H1 (cell line): Measurements from ENCODE around the gene DCAF7. TPM values are rescaled to one million over a fixed set of nuclear protein-coding genes. Genes with fewer than 3 reads are reported as not detected.

Source experiments
- CTBP2 ChIP-seq: IDR thresholded peaks from 2 replicates; pipeline ENCODE4 v1.7.0; 2011; ENCODE audit warnings: borderline replicate concordance, mild to moderate bottlenecking, moderate library complexity, mixed read lengths, low read length; ENCODE audit not compliant: insufficient read depth, insufficient read length
- GTF2F1 ChIP-seq: IDR thresholded peaks from 2 replicates; pipeline ENCODE4 v1.6.1; 2012; ENCODE audit warnings: low read depth, low read length, improper control_type of control experiment, borderline replicate concordance
- JUND ChIP-seq: IDR thresholded peaks from 2 replicates; pipeline ENCODE4 v1.6.1; 2011; ENCODE audit warnings: mild to moderate bottlenecking, improper control_type of control experiment, low read length
- PHF8 ChIP-seq: fragments of 200-600 bp; sonication (generic); conservative IDR thresholded peaks from 2 replicates; pipeline ENCODE4 v1.7.1; 2012; ENCODE audit warnings: low read depth, mild to moderate bottlenecking, inconsistent platforms, low read length, moderate library complexity
- USF2 ChIP-seq: IDR thresholded peaks from 2 replicates; pipeline ENCODE4 v1.6.1; 2011; ENCODE audit warnings: low read length, improper control_type of control experiment
- polyA plus RNA-seq, 7 experiments: library from polyadenylated mRNA; depleted of rRNA in 3 of 7; stranded (reverse) in 5 of 7; unstranded in 2 of 7; fragments of >200 nt in 5 of 7; fragments of 200-250 nt in 2 of 7; gene quantifications; 1 replicate in 5 of 7; 2 replicates in 1 of 7; 4 replicates in 1 of 7; pipeline versions ENCODE4 v1.2.1 to v1.2.3, GENCODE V29; 2011 to 2013; ENCODE audit warnings: missing spikeins in 2 of 7, mixed read lengths in 2 of 7
- total RNA-seq: library from RNA; stranded (reverse); fragmentation: NEBNext Ultra II Directional; extraction: Animal tissue kit (Norgen Biotek cat#: 25700); gene quantifications from 2 replicates; pipeline ENCODE4 v1.2.1, GENCODE V29; 2021
- TF ChIP-seq, protein P1 (sequence below): fragments of 300-600 bp; sonication (generic); IDR thresholded peaks from 2 replicates; pipeline ENCODE4 v1.7.1; 2012; ENCODE audit warnings: low read length, moderate library complexity, mild to moderate bottlenecking, inconsistent platforms; ENCODE audit not compliant: insufficient replicate concordance

The DCAF7 gene
- total and polyA plus RNA-seq, 2 of the 8 experiments (the other 6 are each of a cell fraction or from before 2014, with no cell fraction given) = 74.9 to 94.1 TPM

- TF ChIP-seq, protein P1, sequence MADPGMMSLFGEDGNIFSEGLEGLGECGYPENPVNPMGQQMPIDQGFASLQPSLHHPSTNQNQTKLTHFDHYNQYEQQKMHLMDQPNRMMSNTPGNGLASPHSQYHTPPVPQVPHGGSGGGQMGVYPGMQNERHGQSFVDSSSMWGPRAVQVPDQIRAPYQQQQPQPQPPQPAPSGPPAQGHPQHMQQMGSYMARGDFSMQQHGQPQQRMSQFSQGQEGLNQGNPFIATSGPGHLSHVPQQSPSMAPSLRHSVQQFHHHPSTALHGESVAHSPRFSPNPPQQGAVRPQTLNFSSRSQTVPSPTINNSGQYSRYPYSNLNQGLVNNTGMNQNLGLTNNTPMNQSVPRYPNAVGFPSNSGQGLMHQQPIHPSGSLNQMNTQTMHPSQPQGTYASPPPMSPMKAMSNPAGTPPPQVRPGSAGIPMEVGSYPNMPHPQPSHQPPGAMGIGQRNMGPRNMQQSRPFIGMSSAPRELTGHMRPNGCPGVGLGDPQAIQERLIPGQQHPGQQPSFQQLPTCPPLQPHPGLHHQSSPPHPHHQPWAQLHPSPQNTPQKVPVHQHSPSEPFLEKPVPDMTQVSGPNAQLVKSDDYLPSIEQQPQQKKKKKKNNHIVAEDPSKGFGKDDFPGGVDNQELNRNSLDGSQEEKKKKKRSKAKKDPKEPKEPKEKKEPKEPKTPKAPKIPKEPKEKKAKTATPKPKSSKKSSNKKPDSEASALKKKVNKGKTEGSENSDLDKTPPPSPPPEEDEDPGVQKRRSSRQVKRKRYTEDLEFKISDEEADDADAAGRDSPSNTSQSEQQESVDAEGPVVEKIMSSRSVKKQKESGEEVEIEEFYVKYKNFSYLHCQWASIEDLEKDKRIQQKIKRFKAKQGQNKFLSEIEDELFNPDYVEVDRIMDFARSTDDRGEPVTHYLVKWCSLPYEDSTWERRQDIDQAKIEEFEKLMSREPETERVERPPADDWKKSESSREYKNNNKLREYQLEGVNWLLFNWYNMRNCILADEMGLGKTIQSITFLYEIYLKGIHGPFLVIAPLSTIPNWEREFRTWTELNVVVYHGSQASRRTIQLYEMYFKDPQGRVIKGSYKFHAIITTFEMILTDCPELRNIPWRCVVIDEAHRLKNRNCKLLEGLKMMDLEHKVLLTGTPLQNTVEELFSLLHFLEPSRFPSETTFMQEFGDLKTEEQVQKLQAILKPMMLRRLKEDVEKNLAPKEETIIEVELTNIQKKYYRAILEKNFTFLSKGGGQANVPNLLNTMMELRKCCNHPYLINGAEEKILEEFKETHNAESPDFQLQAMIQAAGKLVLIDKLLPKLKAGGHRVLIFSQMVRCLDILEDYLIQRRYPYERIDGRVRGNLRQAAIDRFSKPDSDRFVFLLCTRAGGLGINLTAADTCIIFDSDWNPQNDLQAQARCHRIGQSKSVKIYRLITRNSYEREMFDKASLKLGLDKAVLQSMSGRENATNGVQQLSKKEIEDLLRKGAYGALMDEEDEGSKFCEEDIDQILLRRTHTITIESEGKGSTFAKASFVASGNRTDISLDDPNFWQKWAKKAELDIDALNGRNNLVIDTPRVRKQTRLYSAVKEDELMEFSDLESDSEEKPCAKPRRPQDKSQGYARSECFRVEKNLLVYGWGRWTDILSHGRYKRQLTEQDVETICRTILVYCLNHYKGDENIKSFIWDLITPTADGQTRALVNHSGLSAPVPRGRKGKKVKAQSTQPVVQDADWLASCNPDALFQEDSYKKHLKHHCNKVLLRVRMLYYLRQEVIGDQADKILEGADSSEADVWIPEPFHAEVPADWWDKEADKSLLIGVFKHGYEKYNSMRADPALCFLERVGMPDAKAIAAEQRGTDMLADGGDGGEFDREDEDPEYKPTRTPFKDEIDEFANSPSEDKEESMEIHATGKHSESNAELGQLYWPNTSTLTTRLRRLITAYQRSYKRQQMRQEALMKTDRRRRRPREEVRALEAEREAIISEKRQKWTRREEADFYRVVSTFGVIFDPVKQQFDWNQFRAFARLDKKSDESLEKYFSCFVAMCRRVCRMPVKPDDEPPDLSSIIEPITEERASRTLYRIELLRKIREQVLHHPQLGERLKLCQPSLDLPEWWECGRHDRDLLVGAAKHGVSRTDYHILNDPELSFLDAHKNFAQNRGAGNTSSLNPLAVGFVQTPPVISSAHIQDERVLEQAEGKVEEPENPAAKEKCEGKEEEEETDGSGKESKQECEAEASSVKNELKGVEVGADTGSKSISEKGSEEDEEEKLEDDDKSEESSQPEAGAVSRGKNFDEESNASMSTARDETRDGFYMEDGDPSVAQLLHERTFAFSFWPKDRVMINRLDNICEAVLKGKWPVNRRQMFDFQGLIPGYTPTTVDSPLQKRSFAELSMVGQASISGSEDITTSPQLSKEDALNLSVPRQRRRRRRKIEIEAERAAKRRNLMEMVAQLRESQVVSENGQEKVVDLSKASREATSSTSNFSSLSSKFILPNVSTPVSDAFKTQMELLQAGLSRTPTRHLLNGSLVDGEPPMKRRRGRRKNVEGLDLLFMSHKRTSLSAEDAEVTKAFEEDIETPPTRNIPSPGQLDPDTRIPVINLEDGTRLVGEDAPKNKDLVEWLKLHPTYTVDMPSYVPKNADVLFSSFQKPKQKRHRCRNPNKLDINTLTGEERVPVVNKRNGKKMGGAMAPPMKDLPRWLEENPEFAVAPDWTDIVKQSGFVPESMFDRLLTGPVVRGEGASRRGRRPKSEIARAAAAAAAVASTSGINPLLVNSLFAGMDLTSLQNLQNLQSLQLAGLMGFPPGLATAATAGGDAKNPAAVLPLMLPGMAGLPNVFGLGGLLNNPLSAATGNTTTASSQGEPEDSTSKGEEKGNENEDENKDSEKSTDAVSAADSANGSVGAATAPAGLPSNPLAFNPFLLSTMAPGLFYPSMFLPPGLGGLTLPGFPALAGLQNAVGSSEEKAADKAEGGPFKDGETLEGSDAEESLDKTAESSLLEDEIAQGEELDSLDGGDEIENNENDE = no peak
- TF ChIP-seq JUND (no peak), GTF2F1 (no peak), CTBP2 (no peak), PHF8 (no peak), USF2 (no peak)
Measured at GRCh38 chr17:63535640-63536039, 14.6 kb upstream of the DCAF7 start (continued).
